ENCODE results near the gene ABCF2. TPM values are rescaled to one million over a fixed set of nuclear protein-coding genes. Genes with fewer than 3 reads are reported as not detected.

ABCF2 gene
- total and polyA plus RNA-seq, 12 donors: 13.0 to 35.2 (median 29.5) TPM

DNA sequence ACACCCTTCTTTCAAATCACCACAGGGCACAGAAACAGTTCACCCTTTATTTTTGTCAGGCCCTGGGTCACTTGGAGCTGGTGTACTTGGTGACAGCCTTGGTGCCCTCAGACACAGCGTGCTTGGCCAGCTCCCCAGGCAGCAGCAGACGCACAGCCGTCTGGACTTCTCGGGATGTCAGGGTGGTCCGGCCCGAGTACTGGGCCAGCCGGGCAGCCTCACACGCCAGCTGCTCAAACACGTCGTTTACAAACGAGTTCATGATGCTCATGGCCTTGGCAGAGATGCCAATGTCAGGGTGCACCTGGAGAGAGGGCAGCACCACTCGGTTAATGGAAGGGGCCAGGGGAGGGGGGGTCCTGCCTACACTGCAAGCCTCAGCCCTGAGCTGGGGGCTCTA, 19.2 kb downstream of the ABCF2 start:
- H3K27ac ChIP-seq: no peak overlapping the region
- TF ChIP-seq CTCF (IDR thresholded peaks at IDR 0.05): no peak
- WGBS, 2 donors: 84 to 85% methylated on average over 12 of the region's 12 CpGs
- intact Hi-C loops (cut with DNase I): no loop called here
- no peak overlapping the region for H3K4me3 ChIP-seq
- H3K4me1 ChIP-seq: no peaks in the 10 kb centered on the region
- H3K27me3 ChIP-seq: peaks cover 10 to 29% (median 14%) of the 10 kb centered on the region in 7 donors
- H3K9me3 ChIP-seq: no peaks in the 10 kb centered on the region
- peaks cover 0 to 12% (median 0%) of the 10 kb centered on the region in 9 donors for H3K36me3 ChIP-seq
- DNase-seq (no peak), ATAC-seq (no peak)

- TF ChIP-seq CTCF (IDR thresholded peaks at IDR 0.05): no peak
- Histone ChIP-seq H3K9me3 (no peaks in the 10 kb centered on the region), H3K4me1 (no peaks in the 10 kb centered on the region), H3K27ac (no peak overlapping the region), H3K36me3 (peaks cover 0 to 7% (median 0%) of the 10 kb centered on the region in 9 donors), H3K4me3 (no peak overlapping the region), H3K27me3 (peaks cover 10 to 30% (median 14%) of the 10 kb centered on the region in 7 donors)
- DNase-seq: no peak
- WGBS, 2 donors: 66 to 73% methylated on average over 9 of the region's 9 CpGs
- intact Hi-C loops (cut with DNase I): no loop called here
- ATAC-seq: no peak
These were observed 19.7 kb downstream of the ABCF2 start for GRCh38 chr7:151207315-151207714.

- no peak for TF ChIP-seq CTCF (IDR thresholded peaks at IDR 0.05)
- Histone ChIP-seq H3K27me3 (peaks cover 10 to 30% (median 14%) of the 10 kb centered on the region in 7 donors), H3K4me1 (no peaks in the 10 kb centered on the region), H3K27ac (no peak overlapping the region), H3K4me3 (no peak overlapping the region), H3K36me3 (peaks cover 0 to 3% (median 0%) of the 10 kb centered on the region in 9 donors), H3K9me3 (no peaks in the 10 kb centered on the region)
- no peak for DNase-seq
- WGBS, 2 donors: 66 to 73% methylated on average over 9 of the region's 9 CpGs
- intact Hi-C loops (cut with DNase I): no loop called here
- no peak for ATAC-seq
These were observed 20.1 kb downstream of the ABCF2 start for GRCh38 chr7:151206914-151207313.

GRCh38 chr7:151205730-151206129, 21.3 kb downstream of the ABCF2 start:
- DNase-seq: no peak
- intact Hi-C loops (cut with DNase I): no loop called here
- no peak for ATAC-seq
- 69 to 71% methylated on average over 6 of the region's 6 CpGs for WGBS, 2 donors
- H3K4me1 ChIP-seq: no peaks in the 10 kb centered on the region
- TF ChIP-seq CTCF (IDR thresholded peaks at IDR 0.05): no peak
- no peak overlapping the region for H3K4me3 ChIP-seq
- H3K27ac ChIP-seq: no peak overlapping the region
- peaks cover 10 to 30% (median 14%) of the 10 kb centered on the region in 7 donors for H3K27me3 ChIP-seq
- no peaks in the 10 kb centered on the region for H3K9me3 ChIP-seq
- H3K36me3 ChIP-seq: no peaks in the 10 kb centered on the region

All from heart right ventricle (tissue), 16 donors.